ENCODE data around the gene ARID4B. TPM values are rescaled to one million over a fixed set of nuclear protein-coding genes. Genes with fewer than 3 reads are reported as not detected.

Gene ARID4B
- total RNA-seq, 1 donor from 2014 or later, result 43.6 TPM

DNA sequence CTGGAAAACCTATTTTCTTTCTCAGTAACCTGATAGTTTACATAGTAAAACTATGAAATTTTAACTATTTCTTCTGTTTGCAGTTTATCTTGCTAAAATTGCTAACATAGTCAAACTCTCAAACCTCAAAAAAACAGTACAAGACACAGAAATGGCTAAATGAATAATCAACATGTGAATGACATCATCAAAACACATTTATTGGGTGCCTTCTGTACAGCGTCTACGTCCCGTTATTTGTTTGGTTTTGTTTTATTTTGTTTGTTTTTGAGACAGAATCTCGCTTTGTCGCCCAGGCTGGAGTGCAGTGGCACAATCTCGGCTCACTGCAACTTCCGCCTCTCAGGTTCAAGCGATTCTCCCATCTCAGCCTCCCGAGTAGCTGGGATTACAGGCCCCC lies 178.2 kb downstream of the ARID4B start:
- H3K4me3 Mint-ChIP-seq, result no peak overlapping the region
- H3K9me3 Mint-ChIP-seq, result no peaks in the 10 kb centered on the region
- DNase-seq (ENCODE audit: low read depth, low spot score), result no peak
- peaks cover 18% of the 10 kb centered on the region for H3K36me3 Mint-ChIP-seq (ENCODE audit: low read depth)
- no peak overlapping the region for H3K27ac Mint-ChIP-seq (ENCODE audit: unreplicated experiment)
- H3K27me3 Mint-ChIP-seq (ENCODE audit: low read depth), result no peaks in the 10 kb centered on the region
- TF ChIP-seq, protein P1, sequence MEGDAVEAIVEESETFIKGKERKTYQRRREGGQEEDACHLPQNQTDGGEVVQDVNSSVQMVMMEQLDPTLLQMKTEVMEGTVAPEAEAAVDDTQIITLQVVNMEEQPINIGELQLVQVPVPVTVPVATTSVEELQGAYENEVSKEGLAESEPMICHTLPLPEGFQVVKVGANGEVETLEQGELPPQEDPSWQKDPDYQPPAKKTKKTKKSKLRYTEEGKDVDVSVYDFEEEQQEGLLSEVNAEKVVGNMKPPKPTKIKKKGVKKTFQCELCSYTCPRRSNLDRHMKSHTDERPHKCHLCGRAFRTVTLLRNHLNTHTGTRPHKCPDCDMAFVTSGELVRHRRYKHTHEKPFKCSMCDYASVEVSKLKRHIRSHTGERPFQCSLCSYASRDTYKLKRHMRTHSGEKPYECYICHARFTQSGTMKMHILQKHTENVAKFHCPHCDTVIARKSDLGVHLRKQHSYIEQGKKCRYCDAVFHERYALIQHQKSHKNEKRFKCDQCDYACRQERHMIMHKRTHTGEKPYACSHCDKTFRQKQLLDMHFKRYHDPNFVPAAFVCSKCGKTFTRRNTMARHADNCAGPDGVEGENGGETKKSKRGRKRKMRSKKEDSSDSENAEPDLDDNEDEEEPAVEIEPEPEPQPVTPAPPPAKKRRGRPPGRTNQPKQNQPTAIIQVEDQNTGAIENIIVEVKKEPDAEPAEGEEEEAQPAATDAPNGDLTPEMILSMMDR (conservative IDR thresholded peaks at IDR 0.05), result no peak
- no peaks in the 10 kb centered on the region for H3K4me1 Mint-ChIP-seq

DNA sequence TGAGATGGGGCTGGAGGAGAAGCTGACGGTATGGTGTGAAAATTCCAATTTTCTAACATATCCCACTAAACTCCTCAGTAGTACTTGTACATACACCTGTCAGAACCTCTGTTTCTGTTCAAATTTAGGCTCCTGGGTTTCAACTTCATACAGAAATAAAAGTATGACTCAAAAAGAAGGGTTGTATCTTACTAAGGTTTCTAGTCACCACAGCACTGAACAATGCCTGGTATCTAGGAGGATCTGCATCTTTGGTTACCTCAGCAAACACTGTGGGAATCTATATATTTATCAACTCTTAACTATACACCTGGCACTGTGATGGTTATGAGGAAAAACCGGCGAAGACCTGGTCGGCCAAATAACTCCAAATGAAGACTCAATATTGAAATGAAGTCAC lies 180.7 kb downstream of the ARID4B start:
- no peaks in the 10 kb centered on the region for H3K27me3 Mint-ChIP-seq (ENCODE audit: low read depth)

DNA sequence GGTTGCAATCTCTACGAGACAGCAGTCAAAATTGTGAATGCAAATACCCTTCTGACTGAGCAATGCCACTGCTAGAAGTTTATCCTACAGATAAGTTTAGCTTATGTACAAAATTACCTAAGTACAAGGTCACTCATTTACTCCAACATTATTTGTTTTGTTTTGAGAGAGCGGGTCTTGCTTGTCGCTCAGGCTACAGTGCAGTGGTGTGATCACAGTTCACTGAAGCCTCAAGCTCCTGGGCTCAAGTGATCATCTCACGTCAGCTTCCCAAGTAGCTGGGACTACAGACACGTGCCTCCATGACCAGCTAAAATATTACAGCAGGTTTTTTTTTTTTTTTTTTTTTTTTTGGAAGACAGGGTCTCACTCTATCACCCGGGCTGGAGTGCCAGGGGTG lies 182.3 kb downstream of the ARID4B start:
- TF ChIP-seq, protein P1 (conservative IDR thresholded peaks at IDR 0.05), result no peak
- Mint-ChIP-seq H3K27me3 (ENCODE audit: low read depth) (no peaks in the 10 kb centered on the region), H3K27ac (ENCODE audit: unreplicated experiment) (no peak overlapping the region), H3K9me3 (no peaks in the 10 kb centered on the region), H3K4me1 (no peaks in the 10 kb centered on the region), H3K4me3 (no peak overlapping the region), H3K36me3 (ENCODE audit: low read depth) (peaks cover 22% of the 10 kb centered on the region)
- no peak for DNase-seq (ENCODE audit: low read depth, low spot score)

More for the DNA sequence above, 180.7 kb downstream of the ARID4B start:
- TF ChIP-seq, protein P1 (conservative IDR thresholded peaks at IDR 0.05), result no peak
- no peaks in the 10 kb centered on the region for H3K4me1 Mint-ChIP-seq
- no peak for DNase-seq (ENCODE audit: low read depth, low spot score)
- no peak overlapping the region for H3K4me3 Mint-ChIP-seq
- no peaks in the 10 kb centered on the region for H3K9me3 Mint-ChIP-seq
- H3K36me3 Mint-ChIP-seq (ENCODE audit: low read depth), result peaks cover 17% of the 10 kb centered on the region
- no peak overlapping the region for H3K27ac Mint-ChIP-seq (ENCODE audit: unreplicated experiment)

DNA sequence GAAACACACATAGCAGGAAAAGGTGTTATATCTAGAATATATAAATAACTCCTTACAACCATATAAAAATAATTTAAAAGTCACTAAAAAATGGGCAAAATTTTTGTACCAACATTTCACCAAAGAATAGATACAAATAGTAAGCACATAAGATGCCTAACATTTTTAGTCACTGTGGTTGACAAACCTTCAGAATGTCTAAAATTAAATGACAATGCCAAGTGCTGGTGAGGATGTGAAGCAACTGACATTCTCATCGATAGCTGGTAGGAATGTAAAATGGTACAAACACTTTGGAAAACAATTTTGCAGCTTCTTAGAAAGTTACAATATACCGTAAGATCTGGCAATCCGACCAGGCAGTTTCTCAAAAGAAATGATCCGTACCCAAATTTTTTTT lies 185.0 kb downstream of the ARID4B start:
- Mint-ChIP-seq H3K9me3 (no peaks in the 10 kb centered on the region), H3K27me3 (ENCODE audit: low read depth) (no peaks in the 10 kb centered on the region), H3K36me3 (ENCODE audit: low read depth) (peaks cover 16% of the 10 kb centered on the region), H3K4me1 (no peaks in the 10 kb centered on the region), H3K27ac (ENCODE audit: unreplicated experiment) (no peak overlapping the region), H3K4me3 (no peak overlapping the region)
- no peak for DNase-seq (ENCODE audit: low read depth, low spot score)
- TF ChIP-seq, protein P1 (conservative IDR thresholded peaks at IDR 0.05), result no peak

DNA sequence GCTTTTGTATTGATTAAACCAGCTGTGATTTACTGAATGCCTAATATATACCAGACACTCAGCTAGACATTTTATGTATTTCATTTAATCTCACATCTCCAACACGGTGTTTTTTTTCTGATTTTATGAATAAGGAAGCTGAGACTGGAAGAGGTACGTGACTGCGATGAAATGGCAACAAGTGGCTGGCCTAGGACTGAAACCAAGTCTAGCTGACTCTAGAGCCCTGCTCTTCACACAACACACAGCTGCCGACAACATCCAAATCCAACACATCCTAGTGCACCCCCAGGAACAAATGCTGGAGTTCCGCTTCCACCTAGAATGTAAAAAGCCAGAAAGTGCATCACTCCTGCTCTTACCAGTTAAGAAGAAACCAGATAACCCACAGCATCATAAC lies 188.7 kb downstream of the ARID4B start:
- Mint-ChIP-seq H3K27me3 (ENCODE audit: low read depth) (no peaks in the 10 kb centered on the region), H3K9me3 (no peaks in the 10 kb centered on the region), H3K27ac (ENCODE audit: unreplicated experiment) (no peak overlapping the region), H3K4me3 (no peak overlapping the region), H3K36me3 (ENCODE audit: low read depth) (peaks cover 22% of the 10 kb centered on the region), H3K4me1 (no peaks in the 10 kb centered on the region)
- TF ChIP-seq, protein P1 (conservative IDR thresholded peaks at IDR 0.05), result no peak
- no peak for DNase-seq (ENCODE audit: low read depth, low spot score)

DNA sequence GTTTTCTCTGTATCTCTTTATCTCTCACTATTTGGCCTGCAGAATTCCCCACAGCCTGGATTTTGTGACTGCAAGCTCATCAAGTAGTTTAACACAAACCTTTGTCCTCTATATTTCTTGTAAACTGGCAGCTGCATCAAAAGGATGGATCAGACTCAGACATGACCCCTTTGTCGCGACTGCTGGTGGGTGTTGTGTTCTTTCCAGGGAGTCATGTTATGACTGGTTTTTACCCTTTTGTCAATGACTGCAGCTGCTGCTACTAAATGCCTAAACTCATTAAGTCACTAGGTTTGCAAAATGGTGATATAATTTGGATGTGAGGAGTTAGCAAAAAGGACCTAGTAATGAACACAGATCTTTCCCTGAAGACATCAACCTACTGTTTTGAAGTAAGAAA lies 189.2 kb downstream of the ARID4B start:
- peak overlapping the region; percentile 48 for H3K27ac Mint-ChIP-seq (ENCODE audit: unreplicated experiment)
- TF ChIP-seq, protein P1 (conservative IDR thresholded peaks at IDR 0.05), result no peak
- peaks cover 22% of the 10 kb centered on the region for H3K36me3 Mint-ChIP-seq (ENCODE audit: low read depth)
- DNase-seq (ENCODE audit: low read depth, low spot score), result no peak
- no peaks in the 10 kb centered on the region for H3K4me1 Mint-ChIP-seq
- no peak overlapping the region for H3K4me3 Mint-ChIP-seq
- no peaks in the 10 kb centered on the region for H3K27me3 Mint-ChIP-seq (ENCODE audit: low read depth)
- no peaks in the 10 kb centered on the region for H3K9me3 Mint-ChIP-seq

Measured in neural crest cell (in vitro differentiated cells).